HG02884 (cell line): ENCODE data around the gene ZBBX.

Experiments used
- ATAC-seq: cut with Tn5 transposase; IDR thresholded peaks from one replicate; pipeline ENCODE4 v1.9.1; 2021; ENCODE audit warnings: mild to moderate bottlenecking, moderate library complexity; ENCODE audit not compliant: unreplicated experiment

The ZBBX gene

GRCh38 chr3:167318996-167319615 lies 61.0 kb downstream of the ZBBX start:
- ATAC-seq = no peak

GRCh38 chr3:167318306-167318705 lies 61.8 kb downstream of the ZBBX start:
- no peak for ATAC-seq

GRCh38 chr3:167306319-167306718 lies 73.8 kb downstream of the ZBBX start:
- no peak for ATAC-seq

GRCh38 chr3:167305340-167305890 lies 74.7 kb downstream of the ZBBX start:
- ATAC-seq = no peak

DNA sequence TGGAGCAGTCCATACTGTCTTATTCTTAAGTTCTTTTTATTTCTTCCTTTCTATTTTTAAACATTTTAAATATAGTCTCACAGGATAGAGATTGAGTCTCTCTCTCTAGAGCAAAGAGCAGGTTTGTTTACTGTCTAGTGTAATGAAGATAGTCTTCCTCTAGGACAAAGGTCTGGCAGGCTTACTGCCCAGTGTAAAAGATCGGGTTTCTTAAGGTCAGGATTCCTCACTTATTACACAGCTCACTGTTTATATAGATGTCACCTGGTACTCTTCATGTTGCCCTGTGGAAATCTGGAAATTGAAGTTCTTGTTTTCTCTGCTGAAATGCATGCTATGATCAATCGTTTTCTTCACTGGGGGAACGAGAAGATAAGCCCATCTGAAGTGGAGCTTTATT lies 76.0 kb downstream of the ZBBX start:
- no peak for ATAC-seq

GRCh38 chr3:167302678-167303077 lies 77.4 kb downstream of the ZBBX start:
- ATAC-seq = no peak

DNA sequence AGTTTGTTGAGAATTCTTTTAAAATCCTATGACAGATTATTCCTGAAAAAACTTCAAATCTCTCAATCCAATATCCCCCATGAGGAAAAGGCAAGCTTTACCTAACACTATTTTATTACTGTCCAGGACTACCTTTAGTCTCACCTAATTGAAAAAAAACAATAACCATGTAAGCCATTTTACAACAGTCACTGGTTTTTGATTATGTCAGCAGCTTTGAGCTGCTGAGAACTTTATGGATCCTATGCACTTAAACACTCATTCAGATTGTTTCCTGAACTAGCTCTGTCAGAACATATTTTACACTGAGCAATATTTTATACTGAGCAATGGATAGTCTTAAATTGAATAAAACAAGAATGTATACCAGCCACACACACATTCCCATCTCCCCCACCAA lies 79.9 kb downstream of the ZBBX start:
- no peak for ATAC-seq

- ATAC-seq = no peak
Observed at GRCh38 chr3:167289435-167289834, 90.7 kb downstream of the ZBBX start.

DNA sequence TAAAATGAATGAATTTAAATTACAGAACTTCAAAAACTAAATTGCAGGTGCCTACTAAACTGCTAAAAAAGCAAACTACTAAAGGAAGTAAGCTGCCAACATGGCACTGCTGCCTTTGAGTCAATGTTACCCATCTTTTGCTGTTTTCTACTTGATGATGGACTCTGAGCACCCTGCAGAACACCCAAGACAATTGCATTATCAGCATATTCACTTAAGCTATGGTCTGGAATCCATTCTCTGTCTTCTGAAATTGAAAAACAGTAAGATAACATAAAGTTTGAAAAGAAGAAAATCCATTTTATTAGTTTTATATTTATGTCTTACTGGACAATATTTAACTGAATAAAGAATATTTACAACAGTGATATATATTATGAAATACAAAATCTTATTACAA lies 91.4 kb downstream of the ZBBX start:
- no peak for ATAC-seq

- no peak for ATAC-seq
Observed at GRCh38 chr3:167287308-167287707, 92.8 kb downstream of the ZBBX start.

DNA sequence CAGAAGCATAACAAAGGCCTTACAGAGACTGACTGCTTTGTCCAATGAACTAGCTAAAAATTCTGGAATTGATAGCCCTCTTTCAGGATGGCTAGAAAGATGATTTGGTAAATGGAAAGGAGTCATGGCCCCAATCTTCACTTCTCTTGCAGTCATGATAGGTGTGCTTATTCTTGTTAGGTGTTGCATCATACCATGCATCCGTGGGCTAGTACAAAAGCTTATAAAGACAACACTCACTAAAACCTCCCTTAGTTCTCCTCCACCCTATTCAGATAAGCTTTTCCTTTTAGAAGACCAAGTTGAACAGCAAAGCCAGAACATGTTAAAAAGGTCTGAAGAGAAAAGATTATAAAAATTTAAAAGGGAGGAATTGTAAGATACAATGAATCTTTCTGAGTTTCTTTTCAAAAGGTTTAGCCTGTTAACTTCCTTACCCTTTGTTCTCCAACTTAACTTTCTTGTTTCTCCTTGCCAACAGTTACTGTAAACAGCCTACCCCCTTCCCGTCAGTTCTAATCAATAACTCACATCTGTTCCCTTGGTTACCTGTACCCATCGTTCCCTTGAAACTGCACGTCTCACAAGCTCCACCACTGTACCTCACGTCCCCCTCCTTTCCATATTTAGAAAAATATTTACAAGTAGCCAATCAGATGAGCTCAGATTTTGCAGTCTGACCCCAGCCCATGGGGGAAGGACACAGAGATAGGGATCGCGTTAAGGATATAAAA lies 105.8 kb downstream of the ZBBX start:
- no peak for ATAC-seq

DNA sequence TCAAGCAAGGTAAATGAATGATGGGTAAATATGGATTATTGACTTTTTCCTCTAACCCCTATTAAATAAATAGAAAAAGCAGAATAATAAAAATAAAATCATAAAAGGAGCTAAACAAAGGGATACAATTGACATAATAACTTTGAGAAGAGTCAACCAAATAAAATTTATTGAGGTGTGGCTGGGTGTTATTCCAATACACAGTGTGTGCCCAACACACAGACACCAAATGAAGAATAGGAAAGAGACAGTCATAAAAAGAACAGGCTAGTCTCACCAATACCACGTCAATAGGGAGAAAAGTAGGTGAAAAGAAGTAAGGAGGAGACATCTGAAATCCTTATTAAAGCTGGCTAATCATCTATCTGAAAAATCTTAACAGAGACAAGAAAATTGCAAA lies 127.1 kb downstream of the ZBBX start:
- ATAC-seq = no peak

DNA sequence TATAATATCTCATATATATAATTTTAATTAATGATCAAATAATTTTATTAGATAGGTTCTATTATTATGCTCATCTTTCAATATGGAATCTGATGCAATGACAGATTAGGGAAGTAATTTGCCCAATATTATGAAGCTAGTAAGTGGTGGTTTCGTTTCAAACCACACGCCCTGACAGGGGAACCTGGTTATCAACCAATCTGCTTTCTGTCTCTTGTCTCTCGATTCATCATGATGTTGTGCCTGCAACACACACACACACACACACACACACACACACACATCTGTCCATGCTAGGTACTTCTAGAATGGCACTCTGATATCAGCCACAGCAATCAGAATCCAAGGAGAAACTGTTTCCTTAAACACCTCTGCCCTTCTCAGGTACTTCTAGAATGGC lies 128.4 kb downstream of the ZBBX start:
- no peak for ATAC-seq

DNA sequence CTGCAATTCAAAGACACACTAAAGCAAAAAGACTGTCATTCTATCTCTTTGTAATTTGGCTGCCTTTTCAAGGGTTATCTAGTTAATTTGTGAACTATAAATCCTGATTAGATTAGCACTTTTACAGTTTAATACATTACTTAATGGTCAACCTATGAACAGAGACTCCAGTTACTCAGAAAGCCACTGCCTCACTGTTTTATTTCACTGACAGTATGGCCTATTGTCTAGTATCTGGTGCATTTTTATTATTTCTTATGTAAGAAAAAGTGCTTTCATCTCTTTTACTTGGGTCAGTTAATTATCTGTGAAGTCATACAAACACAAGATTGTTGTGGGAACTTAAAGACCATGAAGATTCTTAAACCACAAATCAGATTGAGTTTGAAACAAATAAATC lies 133.8 kb downstream of the ZBBX start:
- no peak for ATAC-seq

DNA sequence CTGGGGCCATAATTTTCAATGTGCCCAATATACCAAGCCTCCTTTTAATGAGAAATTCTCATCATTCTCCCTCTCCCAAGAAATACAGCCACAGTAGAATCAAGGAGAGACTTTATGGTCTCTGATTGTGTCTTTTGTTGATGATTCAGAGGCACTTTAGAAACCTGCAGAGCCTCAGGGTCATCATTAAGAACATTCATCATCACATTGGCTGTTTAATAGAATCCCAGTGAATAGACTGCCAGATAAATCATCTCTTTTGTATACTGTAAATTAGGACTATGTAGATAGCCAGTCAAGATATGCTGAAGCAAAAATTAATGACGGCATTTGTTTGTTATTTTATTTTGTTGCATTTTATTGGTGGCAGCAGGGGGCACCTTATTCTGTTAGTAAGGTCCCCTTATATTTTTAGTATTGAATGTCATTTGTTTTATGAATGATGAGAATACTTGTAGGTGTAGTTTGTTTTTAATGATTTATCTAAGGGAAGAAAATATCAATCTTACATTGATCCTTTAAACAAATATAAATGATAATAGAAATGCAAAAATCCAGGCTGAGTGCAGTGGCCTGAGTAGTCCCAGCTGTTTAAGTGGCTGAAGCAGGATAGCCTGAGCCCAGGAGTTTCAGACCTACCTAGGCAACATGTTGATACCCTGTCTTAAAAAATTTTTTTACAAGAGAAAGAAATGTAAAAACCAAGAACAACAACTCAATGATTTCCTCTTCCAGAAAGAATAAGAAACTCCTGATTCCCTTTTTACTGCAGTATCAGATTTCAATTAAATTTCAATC lies 138.8 kb downstream of the ZBBX start:
- ATAC-seq = no peak

DNA sequence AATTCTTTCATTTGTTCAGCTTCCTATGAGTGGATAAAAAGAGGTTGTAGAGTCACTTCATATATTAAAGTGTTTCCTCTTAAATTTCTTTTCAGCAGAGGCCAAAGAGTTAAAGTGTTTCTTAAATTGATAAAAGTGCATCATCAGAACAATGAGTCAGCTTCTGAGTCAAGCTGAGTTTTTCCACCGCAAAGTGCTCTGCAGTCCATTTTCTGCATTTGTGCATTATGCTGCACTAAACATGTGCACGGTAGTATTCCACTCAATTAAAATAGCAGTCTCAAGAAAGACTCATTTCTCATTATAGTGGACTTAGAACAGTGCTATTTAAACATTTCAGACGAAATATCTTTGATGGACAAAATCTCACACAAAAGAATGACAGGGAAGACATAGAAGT lies 152.0 kb downstream of the ZBBX start:
- ATAC-seq = no peak

GRCh38 chr3:167225821-167226220 lies 154.3 kb downstream of the ZBBX start:
- ATAC-seq = no peak

DNA sequence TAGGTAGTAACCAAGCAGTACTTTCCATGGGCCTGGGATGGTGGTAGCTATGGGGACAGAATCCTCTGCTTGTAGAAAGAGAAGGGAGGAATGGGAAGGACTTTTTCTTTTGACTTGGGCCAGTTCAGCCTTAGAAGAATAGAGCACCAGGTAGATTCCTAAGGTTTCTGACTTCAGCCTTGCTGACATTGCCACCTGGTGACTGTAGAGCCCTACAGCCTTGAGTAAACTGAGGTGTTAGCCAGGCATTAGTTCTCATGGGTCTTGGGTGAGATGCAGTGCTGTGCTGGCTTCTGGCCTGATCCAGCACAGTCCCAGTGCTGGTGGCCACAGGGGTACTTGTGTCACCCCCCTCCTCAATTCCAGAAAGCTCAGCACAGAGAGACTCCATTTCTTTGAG lies 171.1 kb downstream of the ZBBX start:
- no peak for ATAC-seq

GRCh38 chr3:167203062-167203461 lies 177.0 kb downstream of the ZBBX start:
- ATAC-seq = no peak

- ATAC-seq = no peak
Observed at GRCh38 chr3:167198949-167199600, 181.0 kb downstream of the ZBBX start.
